ENCODE results near the gene IPO4.

IPO4 gene

GRCh38 chr14:24188251-24189058, at the start of gene IPO4:
TSS of gene IPO4 (minus strand) at chr14:24188816. CDS start at chr14:24188787, 29 bp downstream.
- DNase-seq (ENCODE audit: low read depth) = peak; percentile 99
- TF ChIP-seq CTCF (IDR thresholded peaks at IDR 0.05; ENCODE audit: insufficient read depth, low read depth, low read length, missing control alignments) = no peak
- peak within 1 kb of the TSS; percentile 64 for H3K4me3 ChIP-seq (ENCODE audit: low read depth, low read length)

- no peak for DNase-seq (ENCODE audit: low read depth)
- no peak for TF ChIP-seq CTCF (IDR thresholded peaks at IDR 0.05; ENCODE audit: insufficient read depth, low read depth, low read length, missing control alignments)
- no peak overlapping the region for H3K4me3 ChIP-seq (ENCODE audit: low read depth, low read length)
These were observed 49.5 kb upstream of the IPO4 start for GRCh38 chr14:24238123-24238522.

- no peak for TF ChIP-seq CTCF (IDR thresholded peaks at IDR 0.05; ENCODE audit: insufficient read depth, low read depth, low read length, missing control alignments)
- no peak for DNase-seq (ENCODE audit: low read depth)
- no peak overlapping the region for H3K4me3 ChIP-seq (ENCODE audit: low read depth, low read length)
These were observed 48.9 kb upstream of the IPO4 start for GRCh38 chr14:24237463-24237955.

- no peak for DNase-seq (ENCODE audit: low read depth)
- H3K4me3 ChIP-seq (ENCODE audit: low read depth, low read length) = no peak overlapping the region
- TF ChIP-seq CTCF (IDR thresholded peaks at IDR 0.05; ENCODE audit: insufficient read depth, low read depth, low read length, missing control alignments) = no peak
These were observed 48.3 kb upstream of the IPO4 start for GRCh38 chr14:24236689-24237462.

GRCh38 chr14:24235804-24236688, 47.4 kb upstream of the IPO4 start:
- TF ChIP-seq CTCF (IDR thresholded peaks at IDR 0.05; ENCODE audit: insufficient read depth, low read depth, low read length, missing control alignments) = no peak
- no peak overlapping the region for H3K4me3 ChIP-seq (ENCODE audit: low read depth, low read length)
- no peak for DNase-seq (ENCODE audit: low read depth)

Measured in GM12865 (cell line).